OCI-LY1 (cell line): ENCODE data around the gene TSNAX.

Experiments
- H2AFZ ChIP-seq: fragments of 200-600 bp; sonication (generic), shearing (Covaris generic); 2 replicates; pipeline ENCODE4 v1.6.0; 2014; ENCODE audit warnings: antibody characterized with exemption, mild to moderate bottlenecking, low read length
- H3F3A ChIP-seq: fragments of 200-600 bp; sonication (generic), shearing (Covaris generic); 2 replicates; pipeline ENCODE4 v1.6.0; 2014; ENCODE audit warnings: mild to moderate bottlenecking, antibody characterized with exemption, low read length, moderate library complexity; ENCODE audit not compliant: insufficient read depth
- H3K27ac ChIP-seq: fragments of 200-600 bp; sonication (generic); 2 replicates; pipeline ENCODE4 v1.5.1; 2014; ENCODE audit warnings: low read length, mixed run types, mild to moderate bottlenecking, low read depth; ENCODE audit not compliant: poor library complexity, severe bottlenecking
- H3K27me3 ChIP-seq: fragments of 200-600 bp; sonication (generic); 2 replicates; pipeline ENCODE4 v1.6.0; 2014; ENCODE audit warnings: antibody characterized with exemption, mild to moderate bottlenecking, low read length, moderate library complexity; ENCODE audit not compliant: insufficient read depth
- H3K36me3 ChIP-seq: fragments of 200-600 bp; sonication (generic); 2 replicates; pipeline ENCODE4 v1.6.1; 2014; ENCODE audit warnings: mild to moderate bottlenecking, antibody characterized with exemption, low read length, moderate library complexity, mixed read lengths; ENCODE audit not compliant: insufficient read depth
- H3K4me1 ChIP-seq: fragments of 200-600 bp; sonication (generic); 2 replicates; pipeline ENCODE4 v1.5.1; 2014; ENCODE audit warnings: mild to moderate bottlenecking, low read length, moderate library complexity; ENCODE audit not compliant: insufficient read depth, severe bottlenecking
- H3K4me2 ChIP-seq: fragments of 200-600 bp; sonication (generic), shearing (Covaris generic); 2 replicates; pipeline ENCODE4 v1.6.1; 2014; ENCODE audit warnings: low read length
- H3K4me3 ChIP-seq: fragments of 200-600 bp; sonication (generic); 2 replicates; pipeline ENCODE4 v1.5.1; 2014; ENCODE audit warnings: low read length, low read depth, mild to moderate bottlenecking, mixed read lengths; ENCODE audit not compliant: poor library complexity, severe bottlenecking
- H3K79me2 ChIP-seq: fragments of 200-600 bp; shearing (Covaris generic); 2 replicates; pipeline ENCODE4 v1.6.1; 2016; ENCODE audit warnings: mixed run types, low read length, mixed read lengths; ENCODE audit not compliant: insufficient read depth
- H3K9ac ChIP-seq: fragments of 200-600 bp; sonication (generic), shearing (Covaris generic); 2 replicates; pipeline ENCODE4 v1.6.1; 2014; ENCODE audit warnings: mild to moderate bottlenecking, low read length, mixed read lengths
- H3K9me2 ChIP-seq: fragments of 200-600 bp; sonication (generic), shearing (Covaris generic); 2 replicates; pipeline ENCODE4 v1.6.1; 2014; ENCODE audit warnings: low read depth, mild to moderate bottlenecking, low read length, mixed read lengths
- H3K9me3 ChIP-seq: fragments of 200-600 bp; shearing (Covaris generic); 2 replicates; pipeline ENCODE4 v1.6.1; 2014; ENCODE audit warnings: low read length, mixed read lengths
- H4K20me1 ChIP-seq: fragments of 200-600 bp; sonication (generic), shearing (Covaris generic); 2 replicates; pipeline ENCODE4 v1.6.0; 2016; ENCODE audit warnings: mild to moderate bottlenecking, low read length; ENCODE audit not compliant: insufficient read depth
- CTCF ChIP-seq: fragments of 200-600 bp; sonication (generic), shearing (Covaris generic); IDR thresholded peaks from 2 replicates; pipeline ENCODE4 v1.5.1; 2017; ENCODE audit warnings: mild to moderate bottlenecking, antibody characterized with exemption, low read length, moderate library complexity, mixed read lengths
- EZH2 ChIP-seq: fragments of 200-600 bp; sonication (generic), shearing (Covaris generic); IDR thresholded peaks from 2 replicates; pipeline ENCODE4 v1.8.0; 2017; ENCODE audit warnings: borderline replicate concordance, mixed run types, mild to moderate bottlenecking, antibody characterized with exemption, low read length, moderate library complexity, mixed read lengths

TSNAX gene

GRCh38 chr1:231528172-231529029, at the start of gene TSNAX:
TSNAX (plus strand) TSS chr1:231528669; CDS start chr1:231528811, 142 bp downstream.
- Histone ChIP-seq H3K36me3 (peaks cover 7% of the 10 kb centered on the region; the same call in 1 of the 2 replicates), H3K27me3 (no peaks in the 10 kb centered on the region), H3K4me3 (peak within 1 kb of the TSS; percentile 100), H3K27ac (peak within 1 kb of the TSS; percentile 73), H2AFZ (peak within 1 kb of the TSS; percentile 89), H3F3A (no peaks in the 10 kb centered on the region; the same call in 1 of the 2 replicates), H3K79me2 (peaks cover 26% of the 10 kb centered on the region), H3K9me2 (no peaks in the 10 kb centered on the region), H3K4me1 (peaks cover 26% of the 10 kb centered on the region), H3K9ac (peak within 1 kb of the TSS; percentile 100), H3K9me3 (no peaks in the 10 kb centered on the region), H3K4me2 (peak within 1 kb of the TSS; percentile 90), H4K20me1 (no peaks in the 10 kb centered on the region)
- TF ChIP-seq EZH2 (no peak), CTCF (no peak)

- Histone ChIP-seq H2AFZ (no peak overlapping the region), H4K20me1 (no peaks in the 10 kb centered on the region), H3K4me3 (no peak overlapping the region), H3K9ac (no peak overlapping the region), H3F3A (no peaks in the 10 kb centered on the region), H3K9me2 (no peaks in the 10 kb centered on the region), H3K36me3 (no peaks in the 10 kb centered on the region), H3K27ac (no peak overlapping the region), H3K27me3 (no peaks in the 10 kb centered on the region), H3K79me2 (no peaks in the 10 kb centered on the region), H3K4me1 (no peaks in the 10 kb centered on the region), H3K4me2 (no peak overlapping the region), H3K9me3 (no peaks in the 10 kb centered on the region)
- TF ChIP-seq CTCF (no peak), EZH2 (no peak)
Measured at GRCh38 chr1:231478811-231479210, 49.7 kb upstream of the TSNAX start.

GRCh38 chr1:231480008-231480407, 48.5 kb upstream of the TSNAX start:
- Histone ChIP-seq H3K4me2 (no peak overlapping the region), H3K9me3 (no peaks in the 10 kb centered on the region), H3K4me1 (no peaks in the 10 kb centered on the region), H3K36me3 (no peaks in the 10 kb centered on the region), H3K4me3 (no peak overlapping the region), H3K27me3 (no peaks in the 10 kb centered on the region), H4K20me1 (no peaks in the 10 kb centered on the region), H3K79me2 (no peaks in the 10 kb centered on the region), H3K9me2 (no peaks in the 10 kb centered on the region), H3K9ac (no peak overlapping the region), H3K27ac (no peak overlapping the region), H2AFZ (no peak overlapping the region), H3F3A (no peaks in the 10 kb centered on the region)
- no peak for TF ChIP-seq CTCF
- no peak for TF ChIP-seq EZH2
